Fibroblast of skin of abdomen (primary cell): Measurements from ENCODE around the gene MINDY3.
A peak's percentile ranks its signal among the peaks of the same experiment; 100 is the strongest.

Experiments
- DNase-seq: peaks from one replicate; pipeline ENCODE4 v3.0.0-alpha.2; 2013

Gene MINDY3

GRCh38 chr10:15735763-15736162 is 124.5 kb downstream of the MINDY3 start:
- DNase-seq = peak; percentile 53

- no peak for DNase-seq
Observed at GRCh38 chr10:15730341-15730740, 130.0 kb downstream of the MINDY3 start.

- no peak for DNase-seq
Observed at GRCh38 chr10:15729890-15730289, 130.4 kb downstream of the MINDY3 start.
